ENCODE data around the gene NTN1.

The NTN1 gene

DNA sequence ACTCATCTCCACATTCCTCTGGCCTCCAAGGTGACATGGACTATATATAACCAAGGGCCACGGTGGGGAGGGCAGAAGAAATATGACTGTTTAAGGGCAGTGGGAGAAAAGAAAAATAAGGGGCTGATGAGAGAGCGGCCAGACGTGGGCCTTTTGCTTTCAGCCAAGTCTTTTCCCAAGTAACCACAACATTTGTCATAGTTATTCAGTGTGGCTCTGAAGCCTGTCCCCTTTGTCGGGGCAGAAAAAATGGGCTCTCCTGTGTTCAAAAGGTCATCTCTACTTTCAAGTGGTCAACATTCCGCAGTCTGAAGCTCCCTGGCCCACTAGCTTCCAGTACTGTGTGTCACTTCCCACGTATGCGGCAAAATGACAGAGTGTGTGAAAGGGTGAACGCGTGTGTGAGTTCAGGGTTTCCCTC is 245.4 kb downstream of the NTN1 start:
- no peaks in the 10 kb centered on the region for H3K27me3 ChIP-seq (ENCODE audit: low read length)
- no peak overlapping the region for H3K9ac ChIP-seq (ENCODE audit: low read length)
- H3K9me3 ChIP-seq (ENCODE audit: insufficient read depth, low read length), result no peaks in the 10 kb centered on the region
- no peak overlapping the region for H3K4me2 ChIP-seq (ENCODE audit: low read depth, low read length, poor library complexity, severe bottlenecking)
- no peaks in the 10 kb centered on the region for H4K20me1 ChIP-seq (ENCODE audit: low read depth, low read length)
- H3K36me3 ChIP-seq (ENCODE audit: low read length), result no peaks in the 10 kb centered on the region
- no peak for TF ChIP-seq EZH2phosphoT487 (conservative IDR thresholded peaks at IDR 0.05; ENCODE audit: low read length)
- TF ChIP-seq, protein P1, sequence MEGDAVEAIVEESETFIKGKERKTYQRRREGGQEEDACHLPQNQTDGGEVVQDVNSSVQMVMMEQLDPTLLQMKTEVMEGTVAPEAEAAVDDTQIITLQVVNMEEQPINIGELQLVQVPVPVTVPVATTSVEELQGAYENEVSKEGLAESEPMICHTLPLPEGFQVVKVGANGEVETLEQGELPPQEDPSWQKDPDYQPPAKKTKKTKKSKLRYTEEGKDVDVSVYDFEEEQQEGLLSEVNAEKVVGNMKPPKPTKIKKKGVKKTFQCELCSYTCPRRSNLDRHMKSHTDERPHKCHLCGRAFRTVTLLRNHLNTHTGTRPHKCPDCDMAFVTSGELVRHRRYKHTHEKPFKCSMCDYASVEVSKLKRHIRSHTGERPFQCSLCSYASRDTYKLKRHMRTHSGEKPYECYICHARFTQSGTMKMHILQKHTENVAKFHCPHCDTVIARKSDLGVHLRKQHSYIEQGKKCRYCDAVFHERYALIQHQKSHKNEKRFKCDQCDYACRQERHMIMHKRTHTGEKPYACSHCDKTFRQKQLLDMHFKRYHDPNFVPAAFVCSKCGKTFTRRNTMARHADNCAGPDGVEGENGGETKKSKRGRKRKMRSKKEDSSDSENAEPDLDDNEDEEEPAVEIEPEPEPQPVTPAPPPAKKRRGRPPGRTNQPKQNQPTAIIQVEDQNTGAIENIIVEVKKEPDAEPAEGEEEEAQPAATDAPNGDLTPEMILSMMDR (IDR thresholded peaks at IDR 0.05; ENCODE audit: insufficient read depth, low read length, poor library complexity, severe bottlenecking), result no peak
- no peaks in the 10 kb centered on the region for H3F3A ChIP-seq (ENCODE audit: insufficient read depth)
- H3K27ac ChIP-seq (ENCODE audit: low read depth, low read length), result no peak overlapping the region
- no peak overlapping the region for H3K4me3 ChIP-seq (ENCODE audit: insufficient read depth, low read length, poor library complexity, severe bottlenecking)
- no peaks in the 10 kb centered on the region for H3K79me2 ChIP-seq (ENCODE audit: insufficient read depth, low read length)
- no peaks in the 10 kb centered on the region for H3K9me2 ChIP-seq (replicated peaks; ENCODE audit: insufficient read depth, low read length)
- no peak overlapping the region for H2AFZ ChIP-seq (ENCODE audit: low read depth, low read length, severe bottlenecking)

DNA sequence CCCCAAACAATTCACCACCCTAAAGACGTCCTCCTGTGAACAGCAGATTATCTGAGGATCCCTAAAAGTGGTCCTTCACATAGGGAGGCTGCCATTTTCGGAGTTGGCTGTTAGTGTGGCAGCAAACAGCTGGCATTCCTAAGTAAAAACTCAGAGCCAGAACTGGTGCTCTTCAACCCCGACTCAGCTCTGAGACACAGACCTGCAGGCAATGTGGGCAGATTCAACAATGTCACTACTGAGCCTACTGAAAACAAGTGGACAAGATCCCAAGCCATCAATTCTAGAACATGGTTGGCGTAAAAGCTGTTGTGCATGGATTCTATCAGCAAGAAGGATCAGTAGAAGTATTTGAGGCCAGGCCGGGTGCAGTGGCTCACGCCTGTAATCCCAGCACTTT is 247.2 kb downstream of the NTN1 start:
- Histone ChIP-seq H3K9ac (ENCODE audit: low read length) (no peak overlapping the region), H3K4me3 (ENCODE audit: insufficient read depth, low read length, poor library complexity, severe bottlenecking) (no peak overlapping the region), H3K27ac (ENCODE audit: low read depth, low read length) (no peak overlapping the region), H3K79me2 (ENCODE audit: insufficient read depth, low read length) (no peaks in the 10 kb centered on the region), H3K4me2 (ENCODE audit: low read depth, low read length, poor library complexity, severe bottlenecking) (no peak overlapping the region), H3K36me3 (ENCODE audit: low read length) (no peaks in the 10 kb centered on the region), H3K9me2 (replicated peaks; ENCODE audit: insufficient read depth, low read length) (no peaks in the 10 kb centered on the region), H3F3A (ENCODE audit: insufficient read depth) (no peaks in the 10 kb centered on the region), H4K20me1 (ENCODE audit: low read depth, low read length) (no peaks in the 10 kb centered on the region), H3K27me3 (ENCODE audit: low read length) (no peaks in the 10 kb centered on the region), H3K9me3 (ENCODE audit: insufficient read depth, low read length) (no peaks in the 10 kb centered on the region), H2AFZ (ENCODE audit: low read depth, low read length, severe bottlenecking) (no peak overlapping the region)
- TF ChIP-seq, protein P1 (IDR thresholded peaks at IDR 0.05; ENCODE audit: insufficient read depth, low read length, poor library complexity, severe bottlenecking), result no peak
- no peak for TF ChIP-seq EZH2phosphoT487 (conservative IDR thresholded peaks at IDR 0.05; ENCODE audit: low read length)

DNA sequence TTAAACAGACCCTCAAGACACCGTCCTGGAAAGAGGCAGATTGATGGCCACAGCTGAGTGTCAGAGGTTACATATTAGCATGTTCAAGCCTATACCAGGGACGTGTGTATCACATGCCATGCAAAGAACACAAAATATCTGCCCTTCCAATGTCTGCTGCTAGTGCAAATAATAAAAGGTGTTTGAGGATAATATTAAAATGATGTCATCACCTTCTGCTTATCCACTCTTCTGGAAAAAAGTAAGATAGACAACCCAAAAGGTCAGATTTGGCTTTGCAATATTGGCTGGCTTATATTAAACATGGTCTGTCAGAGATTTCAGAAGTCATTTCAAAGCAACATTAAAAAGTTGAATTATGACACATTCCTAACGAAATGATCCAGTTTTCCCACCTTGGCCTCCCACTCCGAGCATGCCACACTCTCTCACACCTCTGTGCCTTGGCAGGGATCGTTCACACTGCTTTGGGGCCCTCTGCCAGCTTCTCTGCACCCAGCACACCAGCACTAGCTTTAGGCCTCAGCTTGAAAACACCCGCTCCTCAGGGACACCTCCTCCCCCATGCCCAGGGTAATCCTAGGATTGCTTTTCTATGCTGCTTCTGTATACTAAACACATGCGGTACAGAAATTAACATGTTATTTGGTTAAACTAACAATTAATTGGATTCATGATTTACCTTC is 248.2 kb downstream of the NTN1 start:
- no peak overlapping the region for H3K4me3 ChIP-seq (ENCODE audit: insufficient read depth, low read length, poor library complexity, severe bottlenecking)
- H4K20me1 ChIP-seq (ENCODE audit: low read depth, low read length), result no peaks in the 10 kb centered on the region
- H3K79me2 ChIP-seq (ENCODE audit: insufficient read depth, low read length), result no peaks in the 10 kb centered on the region
- H3K9me2 ChIP-seq (replicated peaks; ENCODE audit: insufficient read depth, low read length), result no peaks in the 10 kb centered on the region
- no peaks in the 10 kb centered on the region for H3K9me3 ChIP-seq (ENCODE audit: insufficient read depth, low read length)
- no peaks in the 10 kb centered on the region for H3F3A ChIP-seq (ENCODE audit: insufficient read depth)
- H3K27me3 ChIP-seq (ENCODE audit: low read length), result no peaks in the 10 kb centered on the region
- no peaks in the 10 kb centered on the region for H3K36me3 ChIP-seq (ENCODE audit: low read length)
- no peak overlapping the region for H3K27ac ChIP-seq (ENCODE audit: low read depth, low read length)
- H3K4me2 ChIP-seq (ENCODE audit: low read depth, low read length, poor library complexity, severe bottlenecking), result no peak overlapping the region
- no peak overlapping the region for H2AFZ ChIP-seq (ENCODE audit: low read depth, low read length, severe bottlenecking)
- no peak overlapping the region for H3K9ac ChIP-seq (ENCODE audit: low read length)
- TF ChIP-seq, protein P1 (IDR thresholded peaks at IDR 0.05; ENCODE audit: insufficient read depth, low read length, poor library complexity, severe bottlenecking), result no peak

Data from SU-DHL-6 (cell line).